ENCODE measurements around the gene PODXL. TPM values are rescaled to one million over a fixed set of nuclear protein-coding genes. Genes with fewer than 3 reads are reported as not detected.
"Not testable (repeated sequence)": the region's sequence is repeated elsewhere in the genome, so short reads cannot be mapped to it uniquely, and the experiment has no call there.

The PODXL gene
- total and polyA plus RNA-seq, 2 donors (not counting 3 experiments of a cell fraction or from before 2014, with no cell fraction given): 86.4 to 156 TPM

DNA sequence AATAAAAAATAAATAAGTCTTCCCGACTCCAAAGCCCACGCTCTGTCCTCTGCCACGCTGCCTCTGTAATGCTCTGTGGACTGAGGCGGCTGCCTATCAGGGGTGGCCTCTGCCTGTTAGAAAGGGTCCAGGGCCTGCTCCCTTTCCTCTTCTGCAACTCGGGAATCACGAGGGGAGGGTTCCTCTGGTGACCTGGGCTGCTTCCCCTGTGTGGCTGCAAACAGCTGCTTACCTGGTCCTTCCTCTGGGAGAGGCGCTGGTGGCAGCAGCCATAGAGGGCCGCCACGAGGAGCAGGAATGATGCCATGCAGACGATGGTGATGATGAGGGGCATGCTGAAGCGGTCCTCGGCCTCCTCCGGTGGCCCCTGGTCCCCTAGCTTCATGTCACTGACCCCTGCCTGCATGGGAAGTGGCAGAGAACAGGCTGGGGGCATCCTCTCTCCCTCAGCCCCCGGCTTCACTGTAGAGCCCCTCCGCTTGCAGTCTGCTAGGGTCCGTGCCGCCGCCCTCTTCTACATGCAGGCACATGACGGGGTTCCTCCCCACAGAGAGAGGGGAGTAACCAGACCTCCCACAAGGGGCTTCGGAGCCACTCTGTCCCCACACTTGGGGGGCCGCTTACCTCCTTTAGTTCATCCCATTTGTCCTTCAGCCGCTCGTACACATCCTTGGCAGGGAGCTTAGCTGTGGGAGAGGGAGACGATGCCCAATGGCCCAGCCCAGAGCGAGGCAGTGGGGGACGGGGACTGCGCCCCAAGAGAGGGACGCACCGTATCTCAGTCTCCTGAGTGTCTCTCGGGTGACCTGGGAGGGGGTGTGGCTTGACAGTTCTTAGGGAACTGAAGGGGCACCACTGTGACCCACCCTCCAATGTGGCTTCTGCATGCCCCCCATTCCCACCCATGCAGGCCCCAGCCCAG lies 50.5 kb downstream of the PODXL start:
- Histone ChIP-seq H3K9me1 (replicated peaks; ENCODE audit: control insufficient read depth, extremely low read depth, insufficient read depth, low read length) (no peaks in the 10 kb centered on the region), H3K4me3 (replicated peaks in 1 of 3; ENCODE audit: insufficient read depth in 1 of 3, low read depth in 1 of 3, low read length in 3 of 3) (no peak overlapping the region), H3K27me3 (ENCODE audit: control insufficient read depth in 2 of 2, insufficient read depth in 2 of 2, low read length in 2 of 2) (no peaks in the 10 kb centered on the region), H2AFZ (ENCODE audit: low read depth, low read length) (no peak overlapping the region), H3K4me1 (ENCODE audit: control insufficient read depth, extremely low read depth, insufficient read depth, low read length) (peaks cover 8% of the 10 kb centered on the region), H3K79me2 (ENCODE audit: control insufficient read depth, insufficient read depth, low read length) (peaks cover 14% of the 10 kb centered on the region), H3K9ac (replicated peaks; ENCODE audit: extremely low read depth, insufficient read depth, low read length) (no peak overlapping the region), H3K36me3 (ENCODE audit: control insufficient read depth in 2 of 2, extremely low read depth in 1 of 2, insufficient read depth in 2 of 2, low read length in 2 of 2) (peaks cover 12 to 33% of the 10 kb centered on the region in 2 experiments), H4K20me1 (replicated peaks; ENCODE audit: control insufficient read depth, extremely low read depth, insufficient read depth, low read length) (no peaks in the 10 kb centered on the region), H3K9me3 (replicated peaks; ENCODE audit: control insufficient read depth, insufficient read depth, low read length) (no peaks in the 10 kb centered on the region), H3K4me2 (ENCODE audit: insufficient read depth, low read length) (no peak overlapping the region), H3K27ac (ENCODE audit: insufficient read depth, low read depth, low read length) (no peak overlapping the region)
- no TSS peak for BruUV-seq (replicated peaks)
- FAIRE-seq: no peak
- dilution Hi-C loops (cut with MboI; ENCODE audit: extremely low pct_ligation_motif_present, low sequenced_read_pairs): no loop called here
- TF ChIP-seq MYC (IDR thresholded peaks at IDR 0.05; ENCODE audit: low read depth, low read length): no peak
- TF ChIP-seq FOS (IDR thresholded peaks at IDR 0.05; ENCODE audit: borderline replicate concordance, insufficient read depth, low read length): no peak
- TF ChIP-seq, protein P1, sequence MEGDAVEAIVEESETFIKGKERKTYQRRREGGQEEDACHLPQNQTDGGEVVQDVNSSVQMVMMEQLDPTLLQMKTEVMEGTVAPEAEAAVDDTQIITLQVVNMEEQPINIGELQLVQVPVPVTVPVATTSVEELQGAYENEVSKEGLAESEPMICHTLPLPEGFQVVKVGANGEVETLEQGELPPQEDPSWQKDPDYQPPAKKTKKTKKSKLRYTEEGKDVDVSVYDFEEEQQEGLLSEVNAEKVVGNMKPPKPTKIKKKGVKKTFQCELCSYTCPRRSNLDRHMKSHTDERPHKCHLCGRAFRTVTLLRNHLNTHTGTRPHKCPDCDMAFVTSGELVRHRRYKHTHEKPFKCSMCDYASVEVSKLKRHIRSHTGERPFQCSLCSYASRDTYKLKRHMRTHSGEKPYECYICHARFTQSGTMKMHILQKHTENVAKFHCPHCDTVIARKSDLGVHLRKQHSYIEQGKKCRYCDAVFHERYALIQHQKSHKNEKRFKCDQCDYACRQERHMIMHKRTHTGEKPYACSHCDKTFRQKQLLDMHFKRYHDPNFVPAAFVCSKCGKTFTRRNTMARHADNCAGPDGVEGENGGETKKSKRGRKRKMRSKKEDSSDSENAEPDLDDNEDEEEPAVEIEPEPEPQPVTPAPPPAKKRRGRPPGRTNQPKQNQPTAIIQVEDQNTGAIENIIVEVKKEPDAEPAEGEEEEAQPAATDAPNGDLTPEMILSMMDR (IDR thresholded peaks at IDR 0.05; ENCODE audit: extremely low read depth in 1 of 2, insufficient read depth in 1 of 2, low read depth in 1 of 2, low read length in 2 of 2): no peak
- no peak for TF ChIP-seq EZH2 (IDR thresholded peaks at IDR 0.05; ENCODE audit: borderline replicate concordance, low read depth, low read length, severe bottlenecking)
- POLR2A ChIA-PET: no interaction called here
- DNase-seq (ENCODE audit: low read depth, low spot score): no peak
- CTCF ChIA-PET: interaction anchor here (0.8 to 8.4 kb wide), 6 partner anchors 18 to 150 kb away, joined by 3 to 79 read pairs (median 4); no protein-coding TSS in a partner anchor
- intact Hi-C loops (cut with micrococcal nuclease): no loop called here

DNA sequence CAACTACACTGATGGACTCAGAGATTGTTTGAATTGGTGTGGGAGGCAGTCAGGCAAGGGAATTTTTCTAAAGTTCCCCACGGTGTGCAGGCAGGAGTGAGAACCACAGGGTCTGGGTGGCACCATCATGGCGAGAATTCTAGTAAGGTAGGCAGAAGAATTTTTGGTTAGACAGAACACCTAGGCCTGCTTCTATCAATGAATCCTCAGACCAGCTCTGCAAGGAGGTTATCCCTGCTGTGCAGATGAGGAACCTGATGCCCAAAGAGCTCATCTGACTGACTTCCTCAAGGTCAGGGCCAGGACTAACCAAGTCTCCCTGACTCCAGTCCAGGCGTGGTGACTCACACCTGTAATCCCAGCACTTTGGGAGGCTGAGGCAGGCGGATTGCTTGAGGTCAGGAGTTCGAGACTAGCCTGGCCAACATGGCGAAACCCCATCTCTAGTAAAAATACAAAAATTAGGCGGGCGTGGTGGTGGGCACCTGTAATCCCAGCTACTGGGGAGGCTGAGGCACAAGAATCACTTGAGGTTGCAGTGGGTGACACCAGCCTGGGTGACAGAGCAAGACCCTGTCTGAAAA lies 51.3 kb downstream of the PODXL start:
- H3K9me1 ChIP-seq (replicated peaks; ENCODE audit: control insufficient read depth, extremely low read depth, insufficient read depth, low read length); H2AFZ ChIP-seq (ENCODE audit: low read depth, low read length); dilution Hi-C loops (cut with MboI; ENCODE audit: extremely low pct_ligation_motif_present, low sequenced_read_pairs); BruUV-seq (replicated peaks); FAIRE-seq; H3K4me1 ChIP-seq (ENCODE audit: control insufficient read depth, extremely low read depth, insufficient read depth, low read length); DNase-seq (ENCODE audit: low read depth, low spot score); H3K9me3 ChIP-seq (replicated peaks; ENCODE audit: control insufficient read depth, insufficient read depth, low read length); H3K4me3 ChIP-seq (replicated peaks in 1 of 3; ENCODE audit: insufficient read depth in 1 of 3, low read depth in 1 of 3, low read length in 3 of 3); H3K27ac ChIP-seq (ENCODE audit: insufficient read depth, low read depth, low read length); H4K20me1 ChIP-seq (replicated peaks; ENCODE audit: control insufficient read depth, extremely low read depth, insufficient read depth, low read length); H3K27me3 ChIP-seq (ENCODE audit: control insufficient read depth in 2 of 2, insufficient read depth in 2 of 2, low read length in 2 of 2); H3K9ac ChIP-seq (replicated peaks; ENCODE audit: extremely low read depth, insufficient read depth, low read length); intact Hi-C loops (cut with micrococcal nuclease); POLR2A ChIA-PET; H3K4me2 ChIP-seq (ENCODE audit: insufficient read depth, low read length): not testable (repeated sequence)
- Histone ChIP-seq H3K79me2 (ENCODE audit: control insufficient read depth, insufficient read depth, low read length) (peaks cover 11% of the 10 kb centered on the region), H3K36me3 (ENCODE audit: control insufficient read depth in 2 of 2, extremely low read depth in 1 of 2, insufficient read depth in 2 of 2, low read length in 2 of 2) (peaks cover 9 to 30% of the 10 kb centered on the region in 2 experiments)
- CTCF ChIA-PET: interaction anchor here (0.8 to 1.2 kb wide), 3 partner anchors 17 to 150 kb away, joined by 3 read pairs; no protein-coding TSS in a partner anchor

Data from endothelial cell of umbilical vein (primary cell).